ENCODE results near the gene CAPN13.
"Not testable (repeated sequence)": the region's sequence is repeated elsewhere in the genome, so short reads cannot be mapped to it uniquely, and the experiment has no call there.

The CAPN13 gene

DNA sequence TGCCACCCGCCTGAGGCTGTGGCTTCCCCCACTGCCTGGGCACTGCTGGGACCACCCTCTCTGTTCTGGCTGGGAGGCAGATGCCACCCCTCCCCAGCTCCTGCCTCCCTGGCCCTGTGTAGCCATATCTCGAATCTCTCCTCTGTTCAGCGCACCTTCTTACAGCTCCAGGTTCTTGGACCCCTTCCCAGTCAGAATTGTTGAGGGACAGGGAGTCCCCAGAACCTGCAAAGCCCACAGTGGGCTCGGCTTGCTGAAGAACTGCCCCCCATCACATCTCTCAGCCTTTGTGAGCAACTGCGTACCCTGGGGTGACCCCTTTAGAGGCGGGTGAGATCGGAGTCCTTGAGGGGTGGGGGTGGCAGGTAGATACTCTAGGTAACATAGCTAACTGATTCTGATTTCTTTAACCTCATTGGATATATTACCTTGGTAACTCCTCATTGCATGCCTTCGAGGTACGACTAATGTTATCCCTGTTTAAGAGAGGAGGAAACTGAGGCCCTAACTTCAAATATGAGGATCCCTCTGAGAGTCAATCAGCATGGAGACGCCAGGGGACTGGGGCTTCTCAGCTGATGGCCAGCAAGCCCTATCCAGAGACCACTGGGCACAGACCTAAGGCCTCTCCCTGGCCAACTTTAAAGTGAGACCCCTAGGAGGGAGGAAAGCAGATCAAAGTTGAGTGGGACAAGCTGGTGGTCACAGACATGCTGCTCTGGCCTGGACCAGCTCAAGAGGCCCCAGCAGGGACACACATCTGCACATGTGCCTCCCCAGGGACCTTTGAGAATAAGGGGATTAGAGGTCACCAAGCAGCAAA, 101.3 kb downstream of the CAPN13 start:
- DNase-seq = no peak
- Histone ChIP-seq H3K27ac (ENCODE audit: insufficient read depth, low read length, poor library complexity, severe bottlenecking) (no peak overlapping the region), H3K36me3 (ENCODE audit: control insufficient read depth, insufficient read depth, low read length) (no peaks in the 10 kb centered on the region), H3K4me3 (ENCODE audit: insufficient read depth, low read depth, low read length, poor library complexity, severe bottlenecking) (no peak overlapping the region), H3K9me3 (ENCODE audit: control insufficient read depth, low read length) (peaks cover 9% of the 10 kb centered on the region), H3K27me3 (replicated peaks; ENCODE audit: control insufficient read depth, insufficient read depth, low read length, poor library complexity, severe bottlenecking) (no peaks in the 10 kb centered on the region), H3K4me1 (ENCODE audit: control insufficient read depth, insufficient read depth, low read length, poor library complexity, severe bottlenecking) (peaks cover 3% of the 10 kb centered on the region)

DNA sequence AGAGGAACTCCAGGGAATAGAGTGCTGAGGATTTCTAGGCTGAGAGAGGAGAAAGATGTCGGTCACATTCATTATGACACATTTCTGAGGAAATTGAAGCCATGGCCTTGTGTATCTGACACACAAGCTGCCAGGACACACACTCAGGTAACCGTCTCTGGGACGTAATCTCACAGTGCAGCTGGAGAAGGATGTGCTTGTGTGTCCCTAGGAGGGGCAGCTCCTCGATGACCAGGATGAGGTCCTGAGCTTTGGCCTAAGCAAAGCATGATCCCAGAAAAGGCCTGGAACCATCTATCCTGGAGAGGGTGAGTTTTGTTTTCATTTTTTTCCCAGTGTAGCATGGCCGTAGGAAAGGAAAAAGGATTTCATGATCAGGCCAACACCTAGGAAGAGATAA, 102.2 kb downstream of the CAPN13 start:
- DNase-seq = no peak
- peaks cover 9% of the 10 kb centered on the region for H3K9me3 ChIP-seq (ENCODE audit: control insufficient read depth, low read length)
- no peaks in the 10 kb centered on the region for H3K36me3 ChIP-seq (ENCODE audit: control insufficient read depth, insufficient read depth, low read length)
- no peaks in the 10 kb centered on the region for H3K27me3 ChIP-seq (replicated peaks; ENCODE audit: control insufficient read depth, insufficient read depth, low read length, poor library complexity, severe bottlenecking)
- no peak overlapping the region for H3K27ac ChIP-seq (ENCODE audit: insufficient read depth, low read length, poor library complexity, severe bottlenecking)
- H3K4me3 ChIP-seq (ENCODE audit: insufficient read depth, low read depth, low read length, poor library complexity, severe bottlenecking) = no peak overlapping the region
- peaks cover 3% of the 10 kb centered on the region for H3K4me1 ChIP-seq (ENCODE audit: control insufficient read depth, insufficient read depth, low read length, poor library complexity, severe bottlenecking)

GRCh38 chr2:30704309-30705020, 102.8 kb downstream of the CAPN13 start:
- peaks cover 9% of the 10 kb centered on the region for H3K9me3 ChIP-seq (ENCODE audit: control insufficient read depth, low read length)
- no peak overlapping the region for H3K4me3 ChIP-seq (ENCODE audit: insufficient read depth, low read depth, low read length, poor library complexity, severe bottlenecking)
- H3K27ac ChIP-seq (ENCODE audit: insufficient read depth, low read length, poor library complexity, severe bottlenecking) = no peak overlapping the region
- H3K36me3 ChIP-seq (ENCODE audit: control insufficient read depth, insufficient read depth, low read length) = no peaks in the 10 kb centered on the region
- no peak for DNase-seq
- peaks cover 3% of the 10 kb centered on the region for H3K4me1 ChIP-seq (ENCODE audit: control insufficient read depth, insufficient read depth, low read length, poor library complexity, severe bottlenecking)
- no peaks in the 10 kb centered on the region for H3K27me3 ChIP-seq (replicated peaks; ENCODE audit: control insufficient read depth, insufficient read depth, low read length, poor library complexity, severe bottlenecking)

DNA sequence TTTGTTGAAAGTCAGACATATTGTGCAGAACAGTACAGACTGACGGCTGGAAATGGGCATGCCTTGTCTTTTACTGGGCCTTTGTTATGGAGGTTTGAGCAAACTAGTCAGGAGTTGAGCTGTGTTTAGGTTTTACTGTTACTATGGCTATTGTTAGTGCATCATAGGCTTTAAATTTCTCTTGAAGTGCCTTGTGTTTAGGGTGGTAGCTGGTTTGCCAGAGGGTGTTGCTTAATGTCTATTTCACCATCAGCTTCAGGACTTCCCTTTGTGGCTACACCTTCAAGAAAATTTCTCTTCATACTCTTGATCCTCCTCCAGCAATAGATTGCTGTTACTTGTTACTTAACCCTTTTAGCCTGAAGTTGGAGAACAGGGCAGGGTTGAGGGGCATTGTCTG, 104.6 kb downstream of the CAPN13 start:
- Histone ChIP-seq H3K27ac (ENCODE audit: insufficient read depth, low read length, poor library complexity, severe bottlenecking) (no peak overlapping the region), H3K4me3 (ENCODE audit: insufficient read depth, low read depth, low read length, poor library complexity, severe bottlenecking) (no peak overlapping the region), H3K27me3 (replicated peaks; ENCODE audit: control insufficient read depth, insufficient read depth, low read length, poor library complexity, severe bottlenecking) (no peaks in the 10 kb centered on the region), H3K4me1 (ENCODE audit: control insufficient read depth, insufficient read depth, low read length, poor library complexity, severe bottlenecking) (peaks cover 3% of the 10 kb centered on the region), H3K36me3 (ENCODE audit: control insufficient read depth, insufficient read depth, low read length) (no peaks in the 10 kb centered on the region), H3K9me3 (ENCODE audit: control insufficient read depth, low read length) (peaks cover 9% of the 10 kb centered on the region)
- no peak for DNase-seq

GRCh38 chr2:30701782-30702181, 105.5 kb downstream of the CAPN13 start:
- Histone ChIP-seq H3K9me3 (ENCODE audit: control insufficient read depth, low read length) (peaks cover 9% of the 10 kb centered on the region), H3K27ac (ENCODE audit: insufficient read depth, low read length, poor library complexity, severe bottlenecking) (no peak overlapping the region), H3K36me3 (ENCODE audit: control insufficient read depth, insufficient read depth, low read length) (no peaks in the 10 kb centered on the region), H3K27me3 (replicated peaks; ENCODE audit: control insufficient read depth, insufficient read depth, low read length, poor library complexity, severe bottlenecking) (no peaks in the 10 kb centered on the region), H3K4me1 (ENCODE audit: control insufficient read depth, insufficient read depth, low read length, poor library complexity, severe bottlenecking) (no peaks in the 10 kb centered on the region), H3K4me3 (ENCODE audit: insufficient read depth, low read depth, low read length, poor library complexity, severe bottlenecking) (no peak overlapping the region)
- no peak for DNase-seq

- DNase-seq; H3K9me3 ChIP-seq (ENCODE audit: control insufficient read depth, low read length); H3K36me3 ChIP-seq (ENCODE audit: control insufficient read depth, insufficient read depth, low read length); H3K27ac ChIP-seq (ENCODE audit: insufficient read depth, low read length, poor library complexity, severe bottlenecking); H3K4me1 ChIP-seq (ENCODE audit: control insufficient read depth, insufficient read depth, low read length, poor library complexity, severe bottlenecking); H3K27me3 ChIP-seq (replicated peaks; ENCODE audit: control insufficient read depth, insufficient read depth, low read length, poor library complexity, severe bottlenecking); H3K4me3 ChIP-seq (ENCODE audit: insufficient read depth, low read depth, low read length, poor library complexity, severe bottlenecking): not testable (repeated sequence)
Measured at GRCh38 chr2:30697242-30698103, 109.8 kb downstream of the CAPN13 start.

GRCh38 chr2:30695749-30696148, 111.5 kb downstream of the CAPN13 start:
- Histone ChIP-seq H3K27ac (ENCODE audit: insufficient read depth, low read length, poor library complexity, severe bottlenecking) (no peak overlapping the region), H3K9me3 (ENCODE audit: control insufficient read depth, low read length) (no peaks in the 10 kb centered on the region), H3K36me3 (ENCODE audit: control insufficient read depth, insufficient read depth, low read length) (no peaks in the 10 kb centered on the region), H3K4me3 (ENCODE audit: insufficient read depth, low read depth, low read length, poor library complexity, severe bottlenecking) (no peak overlapping the region), H3K27me3 (replicated peaks; ENCODE audit: control insufficient read depth, insufficient read depth, low read length, poor library complexity, severe bottlenecking) (no peaks in the 10 kb centered on the region), H3K4me1 (ENCODE audit: control insufficient read depth, insufficient read depth, low read length, poor library complexity, severe bottlenecking) (no peaks in the 10 kb centered on the region)
- DNase-seq = no peak

GRCh38 chr2:30694286-30695055, 112.8 kb downstream of the CAPN13 start:
- DNase-seq = no peak
- Histone ChIP-seq H3K4me1 (ENCODE audit: control insufficient read depth, insufficient read depth, low read length, poor library complexity, severe bottlenecking) (no peaks in the 10 kb centered on the region), H3K4me3 (ENCODE audit: insufficient read depth, low read depth, low read length, poor library complexity, severe bottlenecking) (no peak overlapping the region), H3K27ac (ENCODE audit: insufficient read depth, low read length, poor library complexity, severe bottlenecking) (no peak overlapping the region), H3K9me3 (ENCODE audit: control insufficient read depth, low read length) (no peaks in the 10 kb centered on the region), H3K27me3 (replicated peaks; ENCODE audit: control insufficient read depth, insufficient read depth, low read length, poor library complexity, severe bottlenecking) (no peaks in the 10 kb centered on the region), H3K36me3 (ENCODE audit: control insufficient read depth, insufficient read depth, low read length) (no peaks in the 10 kb centered on the region)

DNA sequence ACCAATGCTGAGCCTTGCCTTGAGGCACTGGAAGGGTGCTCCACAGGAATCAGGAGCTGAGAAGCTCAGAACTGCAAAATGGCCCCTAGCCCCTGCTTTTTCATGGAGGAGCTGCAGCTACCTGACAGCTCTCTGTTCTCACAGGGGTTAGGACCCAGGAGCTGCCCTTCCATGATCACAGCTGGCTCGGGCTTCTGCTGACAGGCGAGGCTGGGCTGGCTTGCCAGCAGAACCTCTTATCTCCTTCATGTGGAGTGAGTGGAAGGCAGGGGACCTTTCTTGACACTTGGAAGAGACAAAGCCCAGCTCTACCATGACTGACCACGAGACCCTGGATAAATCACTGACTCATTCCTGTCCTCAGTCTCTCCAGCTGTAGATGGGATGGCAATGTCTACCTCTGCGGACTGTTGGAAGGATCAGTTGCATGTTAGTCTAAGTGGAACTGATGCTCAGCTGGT, 113.4 kb downstream of the CAPN13 start:
- no peaks in the 10 kb centered on the region for H3K36me3 ChIP-seq (ENCODE audit: control insufficient read depth, insufficient read depth, low read length)
- no peaks in the 10 kb centered on the region for H3K4me1 ChIP-seq (ENCODE audit: control insufficient read depth, insufficient read depth, low read length, poor library complexity, severe bottlenecking)
- no peaks in the 10 kb centered on the region for H3K9me3 ChIP-seq (ENCODE audit: control insufficient read depth, low read length)
- no peaks in the 10 kb centered on the region for H3K27me3 ChIP-seq (replicated peaks; ENCODE audit: control insufficient read depth, insufficient read depth, low read length, poor library complexity, severe bottlenecking)
- no peak for DNase-seq
- H3K4me3 ChIP-seq (ENCODE audit: insufficient read depth, low read depth, low read length, poor library complexity, severe bottlenecking) = no peak overlapping the region
- H3K27ac ChIP-seq (ENCODE audit: insufficient read depth, low read length, poor library complexity, severe bottlenecking) = no peak overlapping the region

Measured in effector memory CD4-positive, alpha-beta T cell (primary cell).